ENCODE data around the gene KCNJ8. TPM values are rescaled to one million over a fixed set of nuclear protein-coding genes. Genes with fewer than 3 reads are reported as not detected.

Gene KCNJ8
- total and polyA plus RNA-seq, 10 of the 15 experiments (the other 5 are each of a cell fraction or from before 2014, with no cell fraction given), result not detected

DNA sequence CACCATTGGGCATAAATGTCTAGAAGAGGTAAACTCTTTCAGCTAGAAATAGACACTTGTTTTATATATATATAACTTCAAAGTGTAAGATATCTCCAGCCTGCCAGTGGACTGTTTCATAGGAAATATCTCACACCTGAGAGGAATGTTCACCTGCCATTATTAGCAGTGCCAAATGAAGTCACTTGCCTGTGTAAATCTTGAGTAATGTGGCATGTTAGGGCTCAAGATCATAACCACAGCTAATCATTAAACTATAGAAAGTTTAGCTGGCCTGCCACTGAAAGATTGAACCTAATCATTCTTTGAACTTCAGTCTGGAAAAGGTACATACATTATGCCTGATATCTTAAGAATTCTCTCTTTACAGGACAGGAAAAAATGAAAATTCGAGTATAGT is 25.5 kb upstream of the KCNJ8 start:
- SMC1A ChIA-PET (ENCODE audit: uncharacterized antibody, unreplicated experiment), result no interaction called here
- WGBS (ENCODE audit: insufficient coverage, insufficient replicate concordance, low lambda C conversion rate, missing lambda C conversion rate), result 0% methylated on average over 1 of the region's 1 CpG

More for the DNA sequence above, 25.5 kb upstream of the KCNJ8 start:
- ChIA-PET RAD21 (ENCODE audit: unreplicated experiment) (interaction anchor here (1.2 kb wide), 1 partner anchor 12 kb away, joined by 3 read pairs; no protein-coding TSS in a partner anchor), POLR2A (no interaction called here), CTCF (no interaction called here)
- ATAC-seq, result no peak
- no peaks in the 10 kb centered on the region for H4K20me1 ChIP-seq (ENCODE audit: control insufficient read depth, insufficient read depth)
- H3K9ac ChIP-seq (ENCODE audit: control insufficient read depth, insufficient read depth, low read length), result no peak overlapping the region
- H3K36me3 ChIP-seq (ENCODE audit: control insufficient read depth in 2 of 2, insufficient read depth in 2 of 2, low read length in 1 of 2), result no peaks in the 10 kb centered on the region
- in situ Hi-C loops (cut with MboI), result no loop called here
- BruUV-seq (replicated peaks), result no TSS peak
- no peak for DNase-seq (ENCODE audit: low read depth, low spot score)
- H3K27me3 ChIP-seq (replicated peaks in 1 of 2; ENCODE audit: control insufficient read depth in 2 of 2, insufficient read depth in 2 of 2, low read length in 1 of 2), result no peaks in the 10 kb centered on the region
- no peak overlapping the region for H3K4me2 ChIP-seq (ENCODE audit: control insufficient read depth, insufficient read depth)
- intact Hi-C loops (cut with micrococcal nuclease; ENCODE audit: unreplicated experiment), result no loop called here
- H3K79me2 ChIP-seq (ENCODE audit: control insufficient read depth, insufficient read depth, low read length), result no peaks in the 10 kb centered on the region
- H3K9me3 ChIP-seq (replicated peaks; ENCODE audit: control insufficient read depth, insufficient read depth, low read length), result no peaks in the 10 kb centered on the region
- H3K4me1 ChIP-seq (ENCODE audit: control insufficient read depth, insufficient read depth, low read length), result no peaks in the 10 kb centered on the region
- H3K4me3 ChIP-seq, result no peak overlapping the region
- TF ChIP-seq TARDBP (IDR thresholded peaks at IDR 0.05; ENCODE audit: borderline replicate concordance) (no peak), BRCA1 (IDR thresholded peaks at IDR 0.05; ENCODE audit: low read depth, low read length) (no peak), SIN3A (IDR thresholded peaks at IDR 0.05; ENCODE audit: low read depth, low read length) (no peak), PML (IDR thresholded peaks at IDR 0.05; ENCODE audit: low read length) (no peak), ZNF622 (IDR thresholded peaks at IDR 0.05) (no peak), SMC3 (IDR thresholded peaks at IDR 0.05; ENCODE audit: borderline replicate concordance, low read length) (no peak), FOXK2 (IDR thresholded peaks at IDR 0.05) (no peak), ZBED1 (IDR thresholded peaks at IDR 0.05; ENCODE audit: borderline replicate concordance) (no peak), RBBP5 (conservative IDR thresholded peaks at IDR 0.05) (no peak), BCL11A (IDR thresholded peaks at IDR 0.05; ENCODE audit: low read depth, low read length) (no peak), TBL1XR1 (IDR thresholded peaks at IDR 0.05; ENCODE audit: low read depth, low read length) (no peak), STAT3 (IDR thresholded peaks at IDR 0.05; ENCODE audit: low read depth, low read length) (no peak), ASH2L (IDR thresholded peaks at IDR 0.05; ENCODE audit: borderline replicate concordance, low read depth) (no peak), ZNF217 (IDR thresholded peaks at IDR 0.05) (no peak), POLR2AphosphoS5 (IDR thresholded peaks at IDR 0.05; ENCODE audit: low read length) (no peak), WRNIP1 (IDR thresholded peaks at IDR 0.05; ENCODE audit: borderline replicate concordance, low read depth, low read length) (no peak), ZNF274 (IDR thresholded peaks at IDR 0.05; ENCODE audit: insufficient read depth, insufficient read length) (no peak), NFXL1 (IDR thresholded peaks at IDR 0.05; ENCODE audit: borderline replicate concordance) (no peak)
- TF ChIP-seq, protein P1, sequence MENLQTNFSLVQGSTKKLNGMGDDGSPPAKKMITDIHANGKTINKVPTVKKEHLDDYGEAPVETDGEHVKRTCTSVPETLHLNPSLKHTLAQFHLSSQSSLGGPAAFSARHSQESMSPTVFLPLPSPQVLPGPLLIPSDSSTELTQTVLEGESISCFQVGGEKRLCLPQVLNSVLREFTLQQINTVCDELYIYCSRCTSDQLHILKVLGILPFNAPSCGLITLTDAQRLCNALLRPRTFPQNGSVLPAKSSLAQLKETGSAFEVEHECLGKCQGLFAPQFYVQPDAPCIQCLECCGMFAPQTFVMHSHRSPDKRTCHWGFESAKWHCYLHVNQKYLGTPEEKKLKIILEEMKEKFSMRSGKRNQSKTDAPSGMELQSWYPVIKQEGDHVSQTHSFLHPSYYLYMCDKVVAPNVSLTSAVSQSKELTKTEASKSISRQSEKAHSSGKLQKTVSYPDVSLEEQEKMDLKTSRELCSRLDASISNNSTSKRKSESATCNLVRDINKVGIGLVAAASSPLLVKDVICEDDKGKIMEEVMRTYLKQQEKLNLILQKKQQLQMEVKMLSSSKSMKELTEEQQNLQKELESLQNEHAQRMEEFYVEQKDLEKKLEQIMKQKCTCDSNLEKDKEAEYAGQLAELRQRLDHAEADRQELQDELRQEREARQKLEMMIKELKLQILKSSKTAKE (IDR thresholded peaks at IDR 0.05; ENCODE audit: low read depth, poor library complexity, severe bottlenecking), result no peak
- H2AFZ ChIP-seq (ENCODE audit: control insufficient read depth, low read depth, low read length), result no peak overlapping the region
- FAIRE-seq, result no peak
- H3K27ac ChIP-seq (ENCODE audit: control insufficient read depth, insufficient read depth), result no peak overlapping the region
